ENCODE data around the gene AVL9. TPM values are rescaled to one million over a fixed set of nuclear protein-coding genes. Genes with fewer than 3 reads are reported as not detected.

AVL9 gene
- total and polyA plus RNA-seq, 2 donors (not counting 1 experiment from before 2014, with no cell fraction given): 15.4 to 48.0 TPM

DNA sequence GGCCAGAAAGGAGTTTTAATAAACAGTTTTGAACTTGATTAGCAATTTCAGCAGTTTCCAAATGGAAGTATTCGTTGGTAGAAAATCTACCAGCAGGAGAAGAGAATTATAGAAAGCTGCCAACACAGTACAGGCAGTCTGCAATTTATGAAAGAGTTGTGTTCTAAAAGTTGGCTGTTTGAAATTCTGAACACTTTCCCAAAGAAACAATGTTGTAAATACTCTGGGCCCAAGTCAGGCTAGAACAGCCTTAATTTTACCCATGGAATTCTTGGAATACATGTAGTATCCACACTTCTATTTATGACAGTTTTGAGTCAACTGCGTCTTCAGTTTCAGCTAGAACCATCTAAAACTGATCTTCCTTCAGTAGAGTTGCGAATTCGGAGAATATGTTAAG lies 42.5 kb downstream of the AVL9 start:
- H3K36me3 ChIP-seq (replicated peaks in 1 of 2; ENCODE audit: control extremely low read depth in 1 of 2, control insufficient read depth in 1 of 2, extremely low read depth in 1 of 2, insufficient read depth in 2 of 2, low read length in 1 of 2): no peaks in the 10 kb centered on the region
- H3K9me3 ChIP-seq (ENCODE audit: control extremely low read depth in 1 of 3, control insufficient read depth in 2 of 3, insufficient read depth in 1 of 3, low read length in 2 of 3): no peaks in the 10 kb centered on the region
- Mint-ChIP-seq H3K4me3 (no peak overlapping the region), H3K9me3 (ENCODE audit: insufficient read depth) (no peaks in the 10 kb centered on the region), H3K27ac (no peak overlapping the region), H3K4me1 (peaks cover 17% of the 10 kb centered on the region), H3K27me3 (no peaks in the 10 kb centered on the region)
- 60% methylated on average over 1 of the region's 4 CpGs for WGBS (ENCODE audit: insufficient coverage)
- H2AFZ ChIP-seq (ENCODE audit: insufficient read depth, low read depth, low read length, poor library complexity, severe bottlenecking): no peak overlapping the region
- no peaks in the 10 kb centered on the region for H3K27me3 ChIP-seq (replicated peaks in 1 of 4; ENCODE audit: control extremely low read depth in 1 of 4, control insufficient read depth in 3 of 4, insufficient read depth in 4 of 4, low read length in 3 of 4)
- CTCF ChIA-PET: no interaction called here
- POLR2A ChIA-PET: no interaction called here
- H4K20me1 ChIP-seq (ENCODE audit: control insufficient read depth, insufficient read depth, low read length, poor library complexity, severe bottlenecking): peaks cover 29% of the 10 kb centered on the region
- no peak for TF ChIP-seq EZH2 (IDR thresholded peaks at IDR 0.05; ENCODE audit: borderline replicate concordance, insufficient read depth, low read depth, low read length, poor library complexity, severe bottlenecking)
- TF ChIP-seq CTCF (IDR thresholded peaks at IDR 0.05): no peak
- no peak overlapping the region for H3K4me2 ChIP-seq (replicated peaks; ENCODE audit: low read depth, low read length, poor library complexity, severe bottlenecking)
- no peak overlapping the region for H3K4me3 ChIP-seq (ENCODE audit: control extremely low read depth in 1 of 5, extremely low read depth in 1 of 5, insufficient read depth in 1 of 5, low read depth in 2 of 5, low read length in 4 of 5)
- DNase-seq: no peak
- no peaks in the 10 kb centered on the region for H3K4me1 ChIP-seq (ENCODE audit: control insufficient read depth in 2 of 2, insufficient read depth in 2 of 2, low read length in 2 of 2)
- H3K9ac ChIP-seq (ENCODE audit: low read length): no peak overlapping the region
- intact Hi-C loops (cut with micrococcal nuclease): no loop called here
- peaks cover 29% of the 10 kb centered on the region for H3K79me2 ChIP-seq (ENCODE audit: control insufficient read depth, insufficient read depth, low read length)
- H3K27ac ChIP-seq (ENCODE audit: low read length in 2 of 2): no peak overlapping the region
- no peak for ATAC-seq (ENCODE audit: low read depth)

DNA sequence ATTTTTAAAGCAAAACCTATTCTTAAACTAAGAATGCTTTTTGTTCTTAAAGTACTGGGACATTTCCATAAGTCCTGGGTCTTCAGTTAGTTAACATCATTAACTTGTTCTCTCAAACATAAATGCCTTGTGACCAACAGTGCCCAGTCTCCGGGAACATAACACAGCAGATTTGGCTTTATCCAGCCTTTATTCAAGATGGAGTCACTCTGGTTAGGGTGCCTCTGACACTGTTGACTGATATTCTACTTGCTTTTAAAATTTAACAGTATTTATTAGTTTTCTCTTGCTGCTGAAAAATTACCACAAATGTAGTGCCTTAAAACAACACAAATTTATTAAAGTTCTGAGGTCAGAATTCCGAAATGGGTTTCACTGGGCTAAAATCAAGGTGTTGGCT lies 44.1 kb downstream of the AVL9 start:
- peaks cover 21% of the 10 kb centered on the region for H3K79me2 ChIP-seq (ENCODE audit: control insufficient read depth, insufficient read depth, low read length)
- H3K36me3 ChIP-seq (replicated peaks in 1 of 2; ENCODE audit: control extremely low read depth in 1 of 2, control insufficient read depth in 1 of 2, extremely low read depth in 1 of 2, insufficient read depth in 2 of 2, low read length in 1 of 2): peaks cover 5 to 11% of the 10 kb centered on the region in 2 experiments
- H3K9ac ChIP-seq (ENCODE audit: low read length): no peak overlapping the region
- no peak overlapping the region for H3K4me3 Mint-ChIP-seq
- ATAC-seq (ENCODE audit: low read depth): no peak
- POLR2A ChIA-PET: no interaction called here
- no peaks in the 10 kb centered on the region for H3K9me3 Mint-ChIP-seq (ENCODE audit: insufficient read depth)
- no peaks in the 10 kb centered on the region for H3K4me1 ChIP-seq (ENCODE audit: control insufficient read depth in 2 of 2, insufficient read depth in 2 of 2, low read length in 2 of 2)
- peaks cover 35% of the 10 kb centered on the region for H4K20me1 ChIP-seq (ENCODE audit: control insufficient read depth, insufficient read depth, low read length, poor library complexity, severe bottlenecking)
- CTCF ChIA-PET: no interaction called here
- intact Hi-C loops (cut with micrococcal nuclease): no loop called here
- peaks cover 18% of the 10 kb centered on the region for H3K4me1 Mint-ChIP-seq
- no peak overlapping the region for H3K27ac Mint-ChIP-seq
- H3K27me3 Mint-ChIP-seq: no peaks in the 10 kb centered on the region
- H2AFZ ChIP-seq (ENCODE audit: insufficient read depth, low read depth, low read length, poor library complexity, severe bottlenecking): no peak overlapping the region
- no peaks in the 10 kb centered on the region for H3K27me3 ChIP-seq (replicated peaks in 1 of 4; ENCODE audit: control extremely low read depth in 1 of 4, control insufficient read depth in 3 of 4, insufficient read depth in 4 of 4, low read length in 3 of 4)
- TF ChIP-seq CTCF (IDR thresholded peaks at IDR 0.05) (no peak), EZH2 (IDR thresholded peaks at IDR 0.05; ENCODE audit: borderline replicate concordance, insufficient read depth, low read depth, low read length, poor library complexity, severe bottlenecking) (no peak)
- H3K4me3 ChIP-seq (ENCODE audit: control extremely low read depth in 1 of 5, extremely low read depth in 1 of 5, insufficient read depth in 1 of 5, low read depth in 2 of 5, low read length in 4 of 5): no peak overlapping the region
- DNase-seq: no peak
- H3K27ac ChIP-seq (ENCODE audit: low read length in 2 of 2): no peak overlapping the region
- 100% methylated on average over 1 of the region's 2 CpGs for WGBS (ENCODE audit: insufficient coverage)
- no peak overlapping the region for H3K4me2 ChIP-seq (replicated peaks; ENCODE audit: low read depth, low read length, poor library complexity, severe bottlenecking)
- H3K9me3 ChIP-seq (ENCODE audit: control extremely low read depth in 1 of 3, control insufficient read depth in 2 of 3, insufficient read depth in 1 of 3, low read length in 2 of 3): no peaks in the 10 kb centered on the region
